ENCODE results near the gene CIPC.

DNA sequence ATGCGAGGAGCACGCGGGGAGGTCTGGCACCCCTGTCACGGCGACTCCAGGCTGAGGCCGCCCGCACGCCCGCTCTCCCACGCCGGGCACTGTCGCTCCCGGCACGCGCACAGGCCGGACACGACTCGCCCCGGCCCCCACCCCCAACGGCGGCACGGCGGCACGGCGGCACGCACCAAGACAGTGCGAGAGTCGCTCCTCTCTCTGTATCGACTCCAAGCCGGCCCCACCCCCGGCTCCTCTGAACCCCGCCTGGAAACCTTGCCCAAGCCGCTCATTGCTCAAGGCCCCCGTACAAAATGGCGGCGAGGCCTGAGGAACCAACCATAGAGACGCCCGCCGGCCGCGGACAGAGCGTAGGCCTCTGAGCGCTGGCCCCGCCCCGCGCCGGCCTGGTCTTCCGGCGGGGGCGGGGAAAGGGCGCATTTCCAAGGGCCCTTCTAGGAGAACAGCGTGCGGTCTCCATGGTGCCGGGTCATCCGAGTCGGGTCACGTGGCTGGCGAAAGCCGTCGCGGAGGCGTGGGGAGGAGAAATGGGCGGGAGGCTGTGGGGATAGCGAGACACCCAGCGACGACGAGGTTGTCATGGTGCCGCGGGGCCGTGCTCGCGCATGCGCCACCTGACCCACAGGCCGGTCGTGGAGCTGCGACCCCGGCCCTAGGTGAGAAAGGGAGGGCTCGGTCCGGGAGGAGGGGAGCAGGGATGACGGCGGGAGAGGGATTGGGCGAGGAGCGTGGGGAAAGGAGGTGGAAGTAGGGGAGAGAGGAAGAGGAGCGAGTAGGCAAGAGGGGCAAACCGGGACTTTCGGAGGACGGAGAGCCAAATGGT, at the start of gene CIPC:
- TF ChIP-seq, protein P1, sequence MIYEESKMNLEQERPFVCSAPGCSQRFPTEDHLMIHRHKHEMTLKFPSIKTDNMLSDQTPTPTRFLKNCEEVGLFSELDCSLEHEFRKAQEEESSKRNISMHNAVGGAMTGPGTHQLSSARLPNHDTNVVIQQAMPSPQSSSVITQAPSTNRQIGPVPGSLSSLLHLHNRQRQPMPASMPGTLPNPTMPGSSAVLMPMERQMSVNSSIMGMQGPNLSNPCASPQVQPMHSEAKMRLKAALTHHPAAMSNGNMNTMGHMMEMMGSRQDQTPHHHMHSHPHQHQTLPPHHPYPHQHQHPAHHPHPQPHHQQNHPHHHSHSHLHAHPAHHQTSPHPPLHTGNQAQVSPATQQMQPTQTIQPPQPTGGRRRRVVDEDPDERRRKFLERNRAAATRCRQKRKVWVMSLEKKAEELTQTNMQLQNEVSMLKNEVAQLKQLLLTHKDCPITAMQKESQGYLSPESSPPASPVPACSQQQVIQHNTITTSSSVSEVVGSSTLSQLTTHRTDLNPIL (CRISPR knock-in tag; IDR thresholded peaks at IDR 0.05) = no peak
- TF ChIP-seq ERF (CRISPR knock-in tag; IDR thresholded peaks at IDR 0.05) = no peak
